ENCODE results near the gene CPLANE2. TPM values are rescaled to one million over a fixed set of nuclear protein-coding genes. Genes with fewer than 3 reads are reported as not detected.
A peak's percentile ranks its signal among the peaks of the same experiment; 100 is the strongest.
"Not testable (repeated sequence)": the region's sequence is repeated elsewhere in the genome, so short reads cannot be mapped to it uniquely, and the experiment has no call there.

CPLANE2 gene
- total RNA-seq, 1 donor = 13.0 TPM

DNA sequence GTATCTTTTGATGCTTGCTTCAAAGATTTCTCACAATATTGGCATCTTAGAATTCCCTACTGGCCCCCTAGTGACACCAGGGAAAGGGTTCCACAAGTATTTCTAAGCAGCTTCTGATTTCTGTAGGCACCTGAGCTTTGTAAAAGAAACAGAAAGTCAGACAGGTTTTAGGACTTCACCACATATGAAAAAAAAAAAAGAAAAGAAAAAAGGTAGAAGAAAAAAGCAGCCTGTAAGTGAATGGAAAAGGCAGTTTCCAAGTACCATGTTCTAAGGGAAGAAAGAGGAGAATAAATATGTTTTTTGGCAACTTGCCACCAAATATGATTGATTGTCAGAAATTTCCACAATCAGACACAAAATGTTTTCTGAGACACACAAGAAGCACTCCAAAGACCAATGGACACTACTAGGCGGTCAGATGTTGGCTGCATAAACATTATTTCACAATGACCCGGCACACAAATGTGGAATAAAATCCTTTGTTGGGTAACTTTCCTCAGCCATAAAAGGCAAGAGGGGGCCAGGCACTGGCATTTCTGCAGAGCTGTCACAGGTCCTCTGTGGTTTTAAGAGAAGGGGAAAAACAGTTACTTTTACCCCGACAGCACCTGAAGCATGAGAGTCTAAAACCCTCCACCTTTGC lies 12.7 kb upstream of the CPLANE2 start:
- DNase-seq (ENCODE audit: low read depth) = peak; percentile 93
- H3K4me3 ChIP-seq (ENCODE audit: low read depth, low read length) = no peak overlapping the region
- TF ChIP-seq, protein P1, sequence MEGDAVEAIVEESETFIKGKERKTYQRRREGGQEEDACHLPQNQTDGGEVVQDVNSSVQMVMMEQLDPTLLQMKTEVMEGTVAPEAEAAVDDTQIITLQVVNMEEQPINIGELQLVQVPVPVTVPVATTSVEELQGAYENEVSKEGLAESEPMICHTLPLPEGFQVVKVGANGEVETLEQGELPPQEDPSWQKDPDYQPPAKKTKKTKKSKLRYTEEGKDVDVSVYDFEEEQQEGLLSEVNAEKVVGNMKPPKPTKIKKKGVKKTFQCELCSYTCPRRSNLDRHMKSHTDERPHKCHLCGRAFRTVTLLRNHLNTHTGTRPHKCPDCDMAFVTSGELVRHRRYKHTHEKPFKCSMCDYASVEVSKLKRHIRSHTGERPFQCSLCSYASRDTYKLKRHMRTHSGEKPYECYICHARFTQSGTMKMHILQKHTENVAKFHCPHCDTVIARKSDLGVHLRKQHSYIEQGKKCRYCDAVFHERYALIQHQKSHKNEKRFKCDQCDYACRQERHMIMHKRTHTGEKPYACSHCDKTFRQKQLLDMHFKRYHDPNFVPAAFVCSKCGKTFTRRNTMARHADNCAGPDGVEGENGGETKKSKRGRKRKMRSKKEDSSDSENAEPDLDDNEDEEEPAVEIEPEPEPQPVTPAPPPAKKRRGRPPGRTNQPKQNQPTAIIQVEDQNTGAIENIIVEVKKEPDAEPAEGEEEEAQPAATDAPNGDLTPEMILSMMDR (IDR thresholded peaks at IDR 0.05; ENCODE audit: insufficient read depth, low read depth, low read length) = no peak

DNA sequence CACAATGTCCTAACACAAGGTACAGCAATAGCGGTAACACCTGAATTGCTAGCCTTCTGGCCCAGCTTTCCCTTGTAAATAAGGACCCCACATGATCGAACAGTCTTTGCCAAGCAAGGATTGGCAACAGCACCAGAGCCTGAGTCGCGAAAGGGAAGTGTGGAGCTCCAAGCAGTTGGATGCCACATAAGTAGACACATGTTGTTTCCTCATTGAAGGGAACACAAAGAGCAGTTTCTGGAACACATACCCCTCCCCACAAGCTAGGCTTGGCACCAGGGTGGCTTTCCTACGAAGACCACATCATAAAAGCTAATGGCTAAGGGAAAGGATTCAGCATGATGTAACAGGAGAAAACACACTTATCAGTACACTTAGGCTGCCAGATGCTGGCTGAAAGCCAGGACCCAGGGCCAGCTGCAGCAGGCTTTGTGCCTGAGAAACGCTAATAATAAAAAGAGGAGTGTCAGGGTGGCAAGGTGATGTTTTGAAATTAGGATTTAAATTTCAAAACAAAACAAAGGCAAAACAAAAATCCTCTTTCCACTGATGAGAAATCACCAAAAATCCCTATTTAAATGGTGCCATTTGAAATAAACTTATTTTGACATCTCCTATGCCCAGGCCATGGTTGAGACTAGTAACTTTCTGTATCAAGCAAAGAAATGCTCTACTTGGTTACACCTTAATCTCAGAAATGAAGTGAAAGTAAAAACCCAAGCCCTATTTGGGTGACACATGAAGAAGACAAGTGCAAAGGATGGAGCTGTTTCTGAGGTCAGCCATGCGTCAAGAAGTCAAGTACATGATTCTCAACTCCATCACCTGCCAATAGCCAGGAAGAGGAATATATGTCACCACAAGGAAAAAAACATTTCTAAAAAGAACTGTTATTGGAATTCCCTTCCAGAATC lies 11.9 kb upstream of the CPLANE2 start:
- DNase-seq (ENCODE audit: low read depth) = peak; percentile 97
- no peak overlapping the region for H3K4me3 ChIP-seq (ENCODE audit: low read depth, low read length)
- TF ChIP-seq, protein P1 (IDR thresholded peaks at IDR 0.05; ENCODE audit: insufficient read depth, low read depth, low read length) = no peak

DNA sequence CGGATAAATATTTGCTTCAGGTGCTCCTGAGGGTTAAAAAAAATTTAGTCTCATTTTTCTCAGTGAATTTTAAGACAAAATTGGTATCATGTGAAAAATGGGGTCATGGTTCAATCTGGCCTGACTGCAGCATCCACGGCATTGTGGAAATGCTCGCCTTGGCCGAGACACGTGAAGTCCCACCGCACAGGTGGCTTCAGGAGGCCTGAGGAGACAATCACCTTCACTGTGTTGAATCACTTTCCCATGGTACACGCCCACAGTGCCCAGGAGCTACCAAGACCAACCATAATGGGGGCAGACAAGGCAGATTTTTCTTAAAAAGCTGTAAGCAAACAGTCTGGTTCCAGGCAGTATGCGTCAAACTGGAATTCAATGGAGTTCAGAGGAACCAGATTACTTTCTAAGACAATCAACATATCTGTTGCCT lies 11.0 kb upstream of the CPLANE2 start:
- no peak overlapping the region for H3K4me3 ChIP-seq (ENCODE audit: low read depth, low read length)
- TF ChIP-seq, protein P1 (IDR thresholded peaks at IDR 0.05; ENCODE audit: insufficient read depth, low read depth, low read length) = no peak

GRCh38 chr1:16247441-16247840 lies 10.5 kb upstream of the CPLANE2 start:
- TF ChIP-seq, protein P1 (IDR thresholded peaks at IDR 0.05; ENCODE audit: insufficient read depth, low read depth, low read length) = no peak
- no peak for DNase-seq (ENCODE audit: low read depth)

More for the DNA sequence above, 11.0 kb upstream of the CPLANE2 start:
- DNase-seq (ENCODE audit: low read depth) = no peak

DNA sequence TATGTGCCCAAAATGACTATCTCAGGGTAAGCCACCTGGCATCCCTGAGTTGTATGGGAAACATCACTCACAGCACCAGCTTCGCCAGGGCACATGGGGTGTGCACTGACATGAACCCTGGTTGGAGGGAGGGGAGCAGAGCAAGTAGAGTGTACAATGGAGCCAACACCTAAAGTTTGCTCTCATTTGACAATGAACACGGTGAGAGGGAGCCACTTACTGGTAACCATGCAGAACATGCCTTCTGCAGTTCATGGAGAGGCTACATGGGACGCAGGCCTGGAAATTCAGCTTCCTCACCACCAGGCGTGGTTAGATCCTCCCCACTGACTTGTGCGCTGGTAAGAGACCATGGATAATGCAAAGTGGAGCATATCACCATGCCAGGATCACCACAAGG lies 10.0 kb upstream of the CPLANE2 start:
- TF ChIP-seq, protein P1 (IDR thresholded peaks at IDR 0.05; ENCODE audit: insufficient read depth, low read depth, low read length) = no peak
- no peak for DNase-seq (ENCODE audit: low read depth)
- no peak overlapping the region for H3K4me3 ChIP-seq (ENCODE audit: low read depth, low read length)

More at GRCh38 chr1:16247441-16247840, 10.5 kb upstream of the CPLANE2 start:
- no peak overlapping the region for H3K4me3 ChIP-seq (ENCODE audit: low read depth, low read length)

- H3K4me3 ChIP-seq (ENCODE audit: low read depth, low read length); DNase-seq (ENCODE audit: low read depth): not testable (repeated sequence)
These were observed 9.3 kb upstream of the CPLANE2 start for GRCh38 chr1:16246239-16246638.

DNA sequence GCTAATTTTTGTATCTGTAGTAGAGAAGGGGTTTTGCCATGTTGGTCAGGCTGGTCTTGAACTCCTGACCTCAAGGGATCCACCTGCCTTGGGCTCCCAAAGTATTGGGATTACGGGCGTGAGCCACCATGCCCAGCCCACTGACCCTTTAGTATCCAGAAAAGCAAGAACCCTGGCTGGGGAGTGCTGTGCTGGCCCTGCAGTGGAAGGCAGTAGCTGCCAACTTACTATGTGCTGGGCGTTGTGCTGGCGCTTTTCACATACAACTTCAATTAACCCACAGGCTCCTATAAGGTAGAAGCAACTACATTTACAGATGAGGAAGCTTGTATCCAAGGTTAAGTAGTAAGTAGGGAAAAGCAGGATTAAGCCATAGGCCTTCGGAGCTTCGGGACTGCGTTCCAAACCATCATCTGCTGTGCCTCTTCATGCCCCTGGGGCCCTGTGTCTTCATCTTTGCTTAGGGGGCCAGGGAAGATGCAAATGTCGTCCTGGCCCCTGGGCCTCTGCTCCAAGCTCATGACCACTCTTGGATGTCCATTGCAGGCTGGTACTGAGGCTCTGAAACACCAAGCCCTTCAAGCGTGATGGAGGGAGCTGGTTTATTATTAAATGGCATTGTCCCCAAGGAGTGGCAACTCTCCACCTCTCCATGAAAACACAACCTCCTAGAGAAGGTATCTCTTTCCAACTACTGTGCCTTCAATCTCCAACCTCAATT lies 8.7 kb upstream of the CPLANE2 start:
- TF ChIP-seq, protein P1 (IDR thresholded peaks at IDR 0.05; ENCODE audit: insufficient read depth, low read depth, low read length) = no peak
- no peak for DNase-seq (ENCODE audit: low read depth)
- H3K4me3 ChIP-seq (ENCODE audit: low read depth, low read length) = no peak overlapping the region
